GM19395 (cell line): Measurements from ENCODE around the gene RNASEH2A.

Experiments used
- ATAC-seq: cut with Tn5 transposase; IDR thresholded peaks from one replicate; pipeline ENCODE4 v1.9.1; 2021; ENCODE audit warnings: mild to moderate bottlenecking, moderate library complexity; ENCODE audit not compliant: unreplicated experiment

The RNASEH2A gene

DNA sequence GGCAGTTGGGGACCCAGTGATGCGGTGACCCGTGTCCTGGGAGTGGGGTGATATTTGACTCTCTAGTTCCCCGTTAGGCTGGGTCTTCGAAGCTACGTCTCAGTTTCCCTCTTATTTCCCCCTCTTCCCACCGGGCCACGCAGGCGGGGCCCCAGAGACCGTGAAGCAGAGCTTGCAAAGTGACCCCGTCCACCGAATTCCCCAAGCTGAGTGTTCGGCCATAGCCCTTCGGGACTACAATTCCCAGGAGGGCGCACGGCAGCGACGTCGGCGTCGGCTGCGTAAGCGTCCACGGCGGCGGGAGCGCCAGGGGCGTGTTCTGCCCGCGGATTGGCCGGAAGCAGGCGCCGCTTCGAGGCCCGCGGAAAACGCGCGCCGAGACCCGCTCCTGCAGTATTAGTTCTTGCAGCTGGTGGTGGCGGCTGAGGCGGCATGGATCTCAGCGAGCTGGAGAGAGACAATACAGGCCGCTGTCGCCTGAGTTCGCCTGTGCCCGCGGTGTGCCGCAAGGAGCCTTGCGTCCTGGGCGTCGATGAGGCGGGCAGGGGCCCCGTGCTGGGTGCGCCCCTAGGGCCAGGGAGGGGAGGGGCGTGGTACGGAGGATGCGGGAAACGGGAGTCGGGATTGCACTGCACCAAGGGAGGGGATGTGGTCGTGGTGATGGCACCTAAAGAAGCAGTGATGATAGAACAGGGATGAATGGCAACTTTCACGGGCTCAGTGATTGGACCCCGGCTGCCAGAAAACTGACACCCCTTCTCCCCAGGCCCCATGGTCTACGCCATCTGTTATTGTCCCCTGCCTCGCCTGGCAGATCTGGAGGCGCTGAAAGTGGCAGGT, at the start of gene RNASEH2A:
RNASEH2A (plus strand) TSS at position 343 of the 840 bp plus-strand sequence; CDS start at position 433, 90 bp downstream.
- peak; percentile 71 for ATAC-seq

DNA sequence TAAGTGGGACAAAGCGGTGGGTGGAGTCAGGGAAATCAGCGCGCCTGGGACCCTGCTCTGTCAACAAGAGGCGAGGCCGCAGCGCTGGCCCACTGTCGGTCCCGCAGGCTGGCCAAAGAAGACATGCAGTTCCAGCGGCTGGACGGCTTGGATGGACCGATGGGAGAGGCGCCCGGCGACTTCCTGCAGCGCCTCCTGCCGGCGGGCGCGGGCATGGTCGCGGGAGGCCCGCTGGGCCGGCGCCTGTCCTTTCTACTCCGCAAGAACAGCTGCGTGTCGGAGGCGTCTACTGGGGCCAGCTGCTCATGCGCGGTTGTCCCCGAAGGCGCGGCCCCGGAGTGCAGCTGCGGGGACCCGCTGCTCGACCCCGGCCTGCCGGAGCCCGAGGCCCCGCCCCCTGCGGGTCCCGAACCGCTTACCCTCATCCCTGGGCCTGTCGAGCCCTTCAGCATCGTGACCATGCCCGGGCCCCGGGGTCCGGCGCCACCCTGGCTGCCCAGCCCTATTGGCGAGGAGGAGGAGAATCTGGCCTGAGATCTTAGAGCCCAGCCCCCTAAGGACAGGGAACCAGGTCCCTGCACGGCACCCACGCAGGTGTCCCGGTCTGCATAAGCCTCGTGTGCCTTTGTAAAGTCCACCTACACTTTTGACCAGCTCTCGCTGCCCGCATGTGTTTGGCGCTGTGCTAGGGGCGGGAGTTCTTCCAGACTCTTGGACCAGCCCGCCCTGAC, 48.7 kb upstream of the RNASEH2A start:
- no peak for ATAC-seq

DNA sequence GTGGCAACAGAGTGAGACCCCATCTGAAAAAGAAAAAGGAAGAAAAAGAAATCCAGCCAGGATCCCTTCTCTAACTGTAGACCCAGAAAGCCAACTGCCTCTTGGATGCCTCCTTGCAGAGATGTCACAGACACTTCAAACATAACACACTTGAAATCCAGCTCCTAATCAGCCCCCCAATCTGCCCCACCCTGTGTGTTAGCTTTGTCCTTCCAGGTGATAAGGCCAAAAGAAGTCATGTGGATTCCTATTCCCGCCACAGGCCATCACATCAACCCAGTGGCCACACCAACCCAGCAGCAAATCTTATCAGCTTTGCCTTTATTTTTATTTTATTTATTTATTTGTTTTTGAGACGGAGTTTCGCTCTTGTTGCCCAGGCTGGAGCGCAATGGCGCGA, 46.7 kb upstream of the RNASEH2A start:
- no peak for ATAC-seq

DNA sequence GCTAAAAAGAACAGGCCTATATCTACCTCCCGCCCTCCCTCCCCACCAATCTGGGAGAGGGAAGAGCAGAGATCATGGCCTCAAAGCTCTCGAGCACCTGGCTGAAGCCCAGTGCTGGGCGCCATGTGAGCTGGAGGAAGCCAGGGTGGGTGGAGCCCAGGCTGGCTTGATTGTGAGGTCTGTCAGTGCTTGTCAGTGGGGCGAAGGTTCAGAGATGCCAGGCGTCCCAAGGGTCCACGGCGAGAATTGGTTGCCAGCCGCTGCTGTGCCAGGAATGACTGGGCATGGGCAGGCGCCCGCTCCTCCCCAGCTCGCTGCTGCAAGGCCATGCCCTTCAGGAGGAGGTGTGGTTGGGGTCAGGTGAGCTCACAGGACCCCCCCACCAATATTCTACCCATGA, 43.3 kb upstream of the RNASEH2A start:
- no peak for ATAC-seq

DNA sequence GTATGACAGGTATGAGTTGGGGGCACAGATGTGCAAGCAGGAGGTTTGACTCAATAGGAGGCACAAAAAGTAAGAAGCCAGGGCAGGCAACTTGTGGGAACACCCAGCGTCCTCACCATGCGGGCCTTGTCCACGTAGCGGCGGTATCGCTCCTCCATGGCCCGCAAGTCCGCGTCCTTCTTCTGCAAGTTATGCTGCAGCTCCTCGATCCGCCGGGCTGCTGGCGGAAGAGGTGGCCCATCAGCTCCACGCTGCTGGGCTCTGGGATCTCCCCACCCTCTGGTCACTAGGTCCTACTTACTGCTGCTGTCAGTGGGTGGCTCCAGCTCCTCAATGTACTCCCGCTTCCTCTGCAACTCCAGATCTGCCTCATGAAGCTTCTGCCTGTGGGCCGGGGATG, 41.7 kb upstream of the RNASEH2A start:
- no peak for ATAC-seq

DNA sequence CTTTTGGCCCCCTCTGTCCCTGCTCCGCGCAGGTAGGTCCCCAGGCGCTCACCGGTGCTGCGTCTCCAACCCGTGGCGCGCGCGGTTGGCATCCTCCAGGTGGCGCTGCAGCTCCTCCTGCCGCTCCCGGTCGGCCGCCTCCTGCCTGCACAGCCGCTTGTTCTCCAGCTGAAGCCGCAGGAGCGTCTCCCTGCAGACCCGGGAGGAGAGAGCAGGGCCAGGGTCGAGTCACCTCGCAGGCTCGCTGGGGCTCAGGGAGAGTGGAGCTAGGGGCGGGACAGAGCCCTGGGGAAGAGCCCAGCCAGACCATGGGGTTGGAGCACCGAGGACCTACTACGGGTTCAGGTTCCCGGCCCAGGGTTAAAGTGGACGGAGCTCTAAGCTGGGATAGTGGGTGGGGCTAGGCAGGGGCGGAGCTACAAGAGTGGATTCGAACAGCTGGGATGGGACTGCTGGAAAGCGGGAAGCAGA, 40.3 kb upstream of the RNASEH2A start:
- ATAC-seq: no peak

DNA sequence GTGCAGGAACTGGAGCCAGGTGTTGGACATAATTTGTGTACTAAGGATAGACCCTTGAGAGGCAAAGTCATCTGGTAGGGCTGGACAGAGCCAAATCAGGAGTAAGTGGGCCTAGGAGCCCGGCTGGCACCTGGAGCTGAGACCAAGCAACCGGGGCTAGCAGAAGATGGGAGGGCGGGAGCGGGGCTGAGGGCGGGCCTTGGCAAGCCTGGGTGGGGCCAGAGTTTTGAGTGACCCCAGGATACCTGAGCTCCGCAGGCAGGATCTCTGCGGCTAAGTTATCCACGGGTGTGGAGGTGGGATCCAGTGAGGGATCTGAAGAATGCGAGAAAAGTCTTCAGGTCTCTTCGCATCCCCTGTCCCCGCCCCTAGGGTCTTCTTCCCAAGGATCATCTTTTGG, 39.2 kb upstream of the RNASEH2A start:
- no peak for ATAC-seq

DNA sequence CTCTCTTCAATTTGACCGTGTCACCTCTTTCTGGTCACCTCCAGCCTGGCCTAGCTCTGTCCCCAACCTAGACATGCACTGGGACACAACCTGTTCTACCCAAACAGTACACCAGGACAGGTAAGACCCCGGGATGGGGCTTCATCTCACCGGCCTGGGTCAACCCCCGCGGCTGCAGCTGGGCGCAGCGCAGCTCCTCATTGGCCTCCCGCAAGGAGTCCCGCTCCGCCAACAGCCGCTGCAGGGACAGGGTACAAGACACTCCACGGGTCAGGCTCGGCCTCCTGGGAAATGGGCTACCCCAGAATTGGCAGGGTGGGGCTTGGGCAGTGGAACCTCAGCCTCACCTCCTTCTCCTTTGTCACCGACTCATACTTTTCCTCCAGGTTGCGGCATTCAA, 38.7 kb upstream of the RNASEH2A start:
- no peak for ATAC-seq

DNA sequence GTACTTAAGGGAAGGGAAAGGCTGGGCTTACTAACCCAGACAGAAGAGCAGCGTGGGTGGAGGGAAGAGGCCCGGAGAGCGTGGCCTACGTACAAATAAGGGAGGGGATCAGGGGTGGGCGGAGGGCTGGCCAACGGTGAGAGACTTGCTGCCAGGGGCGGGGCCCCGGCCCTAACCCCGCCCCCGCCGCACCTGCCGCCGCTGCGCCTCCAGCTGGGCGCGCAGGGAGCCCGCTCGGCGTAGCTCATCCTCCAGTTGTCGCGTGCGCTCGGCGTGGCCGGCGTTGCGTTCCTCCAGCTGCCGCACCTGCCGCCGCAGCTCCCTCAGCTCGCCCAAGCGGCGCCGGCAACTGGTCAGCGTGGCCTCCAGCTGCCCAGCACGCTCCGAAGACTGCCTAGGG, 36.7 kb upstream of the RNASEH2A start:
- no peak for ATAC-seq

DNA sequence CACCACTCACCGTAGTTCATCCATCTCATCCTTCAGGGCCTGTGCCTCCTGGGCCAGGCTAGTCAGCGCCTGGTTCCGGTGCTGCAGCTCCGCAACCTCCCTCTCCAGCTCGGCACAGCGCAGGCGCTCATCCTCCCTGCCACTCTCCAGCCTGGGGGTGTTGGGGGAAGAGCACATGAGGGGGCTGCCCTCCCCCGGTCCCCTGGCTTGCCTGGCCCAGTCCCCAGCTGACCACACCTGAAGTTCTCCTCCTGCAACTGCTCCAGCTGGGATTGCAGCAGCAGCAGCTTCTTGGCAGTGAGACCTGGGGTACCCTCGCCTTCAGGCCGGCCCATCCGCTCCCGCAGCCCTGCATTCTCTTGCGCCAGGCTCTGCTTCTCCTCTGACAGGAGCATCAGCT, 35.5 kb upstream of the RNASEH2A start:
- no peak for ATAC-seq

DNA sequence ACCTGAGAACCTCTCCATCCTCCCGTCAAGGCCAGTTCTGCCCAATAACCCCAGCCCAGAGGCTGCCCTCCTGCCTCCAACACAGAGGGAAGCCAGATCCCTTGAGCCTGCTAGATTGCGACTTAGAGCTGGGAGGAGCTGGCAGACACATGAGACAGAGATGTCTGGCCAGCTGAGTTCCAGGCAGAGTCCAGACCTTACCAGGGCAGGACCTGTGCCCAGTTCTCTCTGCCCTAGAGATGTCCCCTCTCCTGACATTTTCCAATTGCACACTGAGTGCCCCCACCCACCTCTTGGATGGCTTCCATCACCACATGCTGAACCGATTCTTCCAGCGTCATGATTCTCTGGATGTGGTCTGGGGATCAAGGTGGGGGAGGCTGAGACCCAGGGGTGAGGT, 34.1 kb upstream of the RNASEH2A start:
- ATAC-seq: no peak

DNA sequence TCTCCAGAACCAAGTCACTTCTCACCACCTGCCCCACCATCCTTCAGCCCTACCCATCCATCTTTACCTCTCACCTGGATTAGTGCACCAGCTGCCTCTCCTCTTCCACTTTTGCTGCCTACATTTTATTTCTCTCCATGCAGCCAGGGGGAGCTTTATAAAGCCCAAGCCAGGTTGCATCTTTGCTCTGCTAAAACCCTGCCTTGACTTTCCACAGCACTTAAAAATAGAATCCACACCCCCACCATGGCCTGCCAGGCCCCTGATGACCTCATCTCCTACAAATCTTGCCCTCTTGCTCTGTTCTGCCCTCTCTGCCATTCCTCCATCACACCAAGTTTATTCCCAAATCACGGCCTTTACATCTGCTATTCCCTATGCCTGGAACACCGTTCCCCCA, 32.8 kb upstream of the RNASEH2A start:
- no peak for ATAC-seq

DNA sequence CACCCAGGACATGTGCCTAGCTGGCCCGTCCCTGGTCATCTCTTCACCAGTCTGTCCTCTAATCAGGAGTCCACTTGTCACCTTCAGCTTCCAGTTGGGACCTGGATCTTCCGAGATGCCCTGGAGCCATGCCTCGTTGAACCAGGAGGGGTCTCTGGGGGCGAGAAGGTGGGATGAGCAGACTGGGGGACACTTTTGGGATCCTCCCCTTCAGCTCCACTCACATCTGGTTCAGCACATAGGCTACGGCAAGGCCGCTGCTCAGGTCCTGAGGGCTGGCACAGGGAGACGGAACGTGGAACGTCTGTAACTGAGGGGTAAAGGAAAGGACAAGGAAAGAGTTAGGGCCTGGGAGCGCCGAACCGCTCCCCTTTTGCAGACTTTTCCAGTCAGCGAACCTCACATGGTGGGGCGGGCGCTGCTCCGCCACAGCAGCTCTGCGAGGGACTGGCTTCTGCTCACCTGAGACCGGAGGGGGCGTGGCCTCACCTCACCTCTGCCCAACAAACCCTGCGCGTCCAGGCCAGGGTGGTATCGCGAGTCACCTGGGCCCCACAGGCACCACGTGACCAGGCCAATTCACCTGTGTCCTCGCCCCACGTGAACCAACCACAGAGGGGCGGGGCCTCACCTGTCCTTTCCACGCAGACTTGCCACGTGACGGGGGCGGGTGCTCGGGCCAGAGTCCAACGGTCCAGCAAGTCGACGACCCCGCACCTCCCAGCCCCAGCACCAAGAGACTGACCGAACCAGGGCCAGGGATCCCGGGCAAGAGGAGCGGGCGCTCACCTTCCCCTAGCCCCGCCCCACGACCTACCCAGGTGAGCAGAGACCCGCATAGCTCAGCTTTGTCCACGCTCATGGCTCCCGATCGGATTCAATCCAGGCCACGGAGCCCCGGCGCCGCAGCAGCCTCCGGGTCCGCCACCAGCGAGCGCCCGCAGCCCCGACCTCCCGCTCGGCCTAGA, 31.5 kb upstream of the RNASEH2A start, which contains the start of gene HOOK2:
HOOK2 (minus strand) TSS at position 965 of the 968 bp plus-strand sequence; CDS start at position 862, 103 bp downstream.
- ATAC-seq: no peak

DNA sequence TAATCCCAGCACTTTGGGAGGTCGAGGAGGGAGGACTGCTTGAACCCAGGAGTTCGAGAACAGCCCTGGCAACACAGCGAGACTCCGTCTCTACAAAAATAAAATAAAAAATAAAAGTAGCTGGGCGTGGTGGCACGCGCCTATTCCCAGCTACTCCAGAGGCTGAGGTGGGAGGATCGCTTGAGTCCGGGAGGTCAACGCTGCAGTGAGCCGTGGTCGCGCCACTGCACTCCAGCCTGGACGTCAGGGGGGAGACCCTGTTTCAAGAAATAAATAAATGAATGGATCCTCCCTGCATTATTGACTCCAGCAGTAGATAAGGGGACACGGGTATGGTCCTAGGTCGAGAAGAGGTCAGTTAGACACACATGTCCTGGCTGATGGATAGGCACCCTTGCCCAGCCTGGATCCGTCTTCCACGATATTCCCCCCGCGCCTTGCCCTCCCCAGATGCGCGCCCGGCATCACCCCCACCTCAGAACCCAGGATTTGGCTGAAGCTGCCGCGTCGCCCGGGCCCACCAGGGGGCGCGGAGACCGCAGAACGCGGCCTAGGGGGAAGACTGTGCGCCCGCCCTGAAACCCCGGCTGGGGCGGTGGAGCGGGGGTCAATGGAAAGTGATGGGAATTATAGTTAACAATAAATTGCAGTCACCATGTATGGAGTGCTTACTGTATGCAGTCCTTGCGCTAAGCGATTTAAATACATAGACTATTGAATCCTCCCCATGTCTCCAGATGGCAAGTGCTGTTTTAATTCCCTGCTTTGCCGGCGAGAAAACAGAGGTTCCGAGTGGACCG, 29.0 kb upstream of the RNASEH2A start:
- no peak for ATAC-seq

DNA sequence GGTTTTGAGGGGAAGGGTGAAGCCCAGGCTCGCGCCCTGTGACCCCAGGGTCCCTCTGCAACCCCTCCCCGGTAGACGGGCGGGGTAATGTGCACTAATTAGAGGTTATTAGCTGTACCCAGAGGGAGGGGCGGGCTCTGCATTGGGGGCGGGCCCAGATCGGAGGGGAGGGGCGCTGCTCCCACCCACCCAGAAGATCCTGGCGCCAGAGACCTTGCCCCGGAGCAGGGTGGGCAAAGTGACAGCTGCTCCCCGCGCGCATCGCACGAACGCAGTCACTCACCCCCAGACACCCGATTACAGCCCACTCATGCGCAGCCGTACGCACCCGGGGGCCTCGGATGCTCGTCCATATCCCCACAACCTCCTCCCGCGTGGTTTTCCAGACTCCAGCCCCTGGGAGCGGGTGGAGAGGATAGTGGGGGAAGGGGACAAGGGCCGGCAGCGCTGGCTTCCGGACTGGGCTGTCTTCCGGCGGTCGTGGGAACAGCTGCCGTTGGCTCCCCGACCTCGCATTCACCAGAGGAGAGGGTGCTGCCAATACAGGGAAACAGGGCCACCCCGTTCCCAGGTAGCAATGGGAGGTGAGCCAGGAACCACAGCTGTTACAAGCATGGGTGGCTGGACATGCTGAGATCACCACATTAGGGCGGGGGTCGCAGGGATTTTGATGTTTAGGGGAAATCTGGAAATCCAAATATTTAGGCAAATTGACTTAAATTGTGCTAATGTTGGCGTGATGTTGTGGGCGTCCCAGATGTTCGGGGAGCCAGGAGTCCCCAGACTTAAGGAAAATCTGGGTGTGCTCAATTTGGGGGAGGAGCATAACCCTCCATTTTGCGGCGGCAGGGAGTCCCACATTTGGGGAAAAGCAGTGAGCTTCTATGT, 28.1 kb upstream of the RNASEH2A start:
- ATAC-seq: no peak

DNA sequence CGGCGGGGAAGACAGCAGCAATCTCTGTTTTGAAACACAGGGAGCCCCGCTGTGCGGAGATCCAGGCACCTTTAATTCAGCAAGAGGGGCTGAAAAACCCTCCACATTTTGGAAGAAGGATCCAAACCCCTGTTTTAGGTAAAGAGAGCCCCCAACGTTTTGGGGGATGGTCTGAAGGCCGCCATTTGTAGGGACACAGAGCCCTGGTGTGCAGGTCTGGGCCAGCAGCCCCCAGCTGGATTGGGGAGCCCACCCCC, 27.6 kb upstream of the RNASEH2A start:
- ATAC-seq: no peak

DNA sequence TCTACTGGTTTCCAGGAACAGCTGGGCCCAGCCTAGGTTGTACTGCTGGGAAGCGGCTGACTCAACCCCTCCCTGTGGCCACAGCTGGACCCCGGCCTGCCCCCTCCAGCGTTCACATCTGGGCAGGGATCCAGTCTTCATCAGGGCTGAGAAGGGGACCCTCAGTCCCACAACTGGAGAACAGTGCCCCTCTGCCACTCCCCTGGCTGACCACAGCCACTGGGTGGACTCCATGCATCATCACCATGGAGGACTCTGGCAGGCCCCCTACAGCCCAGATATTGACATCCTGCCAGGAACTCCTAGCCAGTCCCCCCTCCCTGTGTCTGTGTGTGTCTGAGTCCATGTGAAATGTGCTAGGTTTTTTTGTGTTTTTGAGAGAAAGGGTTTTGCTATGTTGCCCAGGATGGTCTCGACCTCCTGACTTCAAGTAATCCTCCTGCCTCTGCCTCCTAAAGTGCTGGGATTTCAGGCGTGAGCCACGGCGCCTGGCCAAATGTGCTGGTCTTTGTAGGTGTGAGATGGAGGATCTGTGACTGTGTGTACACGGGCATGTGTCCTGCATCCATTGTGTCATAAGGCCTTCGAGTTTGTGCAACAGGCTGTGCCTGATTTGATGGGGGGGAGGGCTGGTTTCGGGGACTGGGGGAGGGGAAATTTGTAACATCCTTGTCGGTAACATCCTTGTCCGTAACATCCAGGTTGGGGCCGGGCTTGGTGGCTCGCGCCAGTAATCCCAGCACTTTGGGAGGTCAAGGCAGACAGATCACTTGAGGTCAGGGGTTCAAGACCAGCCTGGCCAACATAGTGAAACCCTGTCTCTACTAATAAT, 27.0 kb upstream of the RNASEH2A start:
- no peak for ATAC-seq

DNA sequence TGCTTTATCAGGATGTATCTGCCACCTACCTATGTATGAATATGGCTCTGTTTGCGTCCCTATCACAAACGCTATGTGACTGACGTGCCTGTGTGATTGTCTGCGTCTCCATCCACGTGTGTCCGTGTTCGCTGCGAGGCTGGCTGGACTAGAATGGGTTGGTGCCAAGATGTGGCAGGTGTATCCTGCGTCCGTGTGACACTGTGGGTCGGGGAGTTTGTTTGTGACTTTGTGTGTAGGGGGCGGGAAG, 24.3 kb upstream of the RNASEH2A start:
- ATAC-seq: no peak
